Dermis blood vessel endothelial cell (primary cell): ENCODE results near the gene PNMT. TPM values are rescaled to one million over a fixed set of nuclear protein-coding genes. Genes with fewer than 3 reads are reported as not detected.

Experiments
- DNase-seq: peaks from one replicate; pipeline ENCODE4 v3.0.0; 2010
- total RNA-seq: library from RNA; depleted of rRNA; stranded (reverse); fragments of >200 nt; gene quantifications from 2 replicates; pipeline ENCODE4 v1.2.3, GENCODE V29; 2014

The PNMT gene
- total RNA-seq, 1 donor from 2014 or later = 1.2 TPM

DNA sequence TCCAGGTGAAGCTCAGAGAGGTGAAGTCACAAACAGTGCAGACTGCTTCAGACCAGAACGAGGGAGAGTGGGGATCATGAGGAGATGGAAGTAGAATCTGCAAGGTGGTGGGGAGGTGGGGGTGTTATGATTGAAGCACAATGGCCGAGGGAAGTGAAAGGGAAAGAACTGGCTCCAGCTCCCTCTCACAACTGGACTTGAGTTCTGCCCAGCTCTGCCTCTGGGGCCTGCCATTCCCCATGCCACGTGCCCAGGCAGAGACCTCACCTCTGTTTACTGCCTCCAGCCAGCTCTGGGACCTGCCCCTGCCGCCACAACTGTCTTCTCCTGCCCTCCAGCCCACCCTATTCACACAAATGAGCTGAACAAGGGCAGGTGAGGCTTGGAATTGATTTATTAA, 2.5 kb downstream of the PNMT start:
- no peak for DNase-seq

DNA sequence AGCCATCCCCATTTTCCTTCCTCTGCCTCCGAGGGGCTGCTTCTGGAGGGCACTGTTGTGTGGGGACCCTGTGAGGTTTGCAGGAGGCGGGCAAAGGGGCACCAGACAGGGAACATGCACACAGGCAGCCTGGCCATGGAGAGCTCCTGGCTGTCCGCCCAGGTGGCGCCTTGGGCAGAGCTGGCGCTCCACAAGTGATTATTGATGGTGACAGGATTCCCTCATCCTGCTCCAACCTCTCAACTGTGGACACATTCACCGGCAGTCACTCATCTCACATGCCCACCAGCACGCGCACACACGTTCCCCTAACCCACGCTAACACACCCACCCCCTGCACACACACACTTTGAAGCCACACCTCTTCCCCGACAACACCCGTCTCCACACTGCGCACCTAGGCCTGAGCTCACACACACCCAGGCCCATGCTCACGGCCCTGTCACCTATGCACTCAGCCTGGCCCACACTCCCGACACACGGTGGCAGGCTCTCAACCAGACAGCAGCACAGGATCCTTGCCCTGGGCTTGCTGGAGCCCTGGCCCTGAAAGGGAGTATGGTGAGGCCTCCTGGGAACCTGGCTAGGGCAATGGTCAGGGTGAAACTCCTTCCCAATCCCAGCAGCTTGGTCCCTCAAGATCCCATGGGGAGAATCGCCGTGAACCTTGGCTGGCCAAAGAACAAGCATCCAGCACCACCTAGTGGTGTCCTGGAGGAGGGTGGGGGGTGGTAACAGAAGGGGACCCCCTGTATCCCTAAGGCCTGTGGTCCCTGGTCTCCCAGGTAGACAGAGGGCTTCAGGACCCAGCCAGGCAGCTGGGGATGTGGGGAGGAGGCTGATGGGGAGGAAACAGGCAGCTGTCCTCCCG, 3.6 kb downstream of the PNMT start:
- peak; percentile 71 for DNase-seq

DNA sequence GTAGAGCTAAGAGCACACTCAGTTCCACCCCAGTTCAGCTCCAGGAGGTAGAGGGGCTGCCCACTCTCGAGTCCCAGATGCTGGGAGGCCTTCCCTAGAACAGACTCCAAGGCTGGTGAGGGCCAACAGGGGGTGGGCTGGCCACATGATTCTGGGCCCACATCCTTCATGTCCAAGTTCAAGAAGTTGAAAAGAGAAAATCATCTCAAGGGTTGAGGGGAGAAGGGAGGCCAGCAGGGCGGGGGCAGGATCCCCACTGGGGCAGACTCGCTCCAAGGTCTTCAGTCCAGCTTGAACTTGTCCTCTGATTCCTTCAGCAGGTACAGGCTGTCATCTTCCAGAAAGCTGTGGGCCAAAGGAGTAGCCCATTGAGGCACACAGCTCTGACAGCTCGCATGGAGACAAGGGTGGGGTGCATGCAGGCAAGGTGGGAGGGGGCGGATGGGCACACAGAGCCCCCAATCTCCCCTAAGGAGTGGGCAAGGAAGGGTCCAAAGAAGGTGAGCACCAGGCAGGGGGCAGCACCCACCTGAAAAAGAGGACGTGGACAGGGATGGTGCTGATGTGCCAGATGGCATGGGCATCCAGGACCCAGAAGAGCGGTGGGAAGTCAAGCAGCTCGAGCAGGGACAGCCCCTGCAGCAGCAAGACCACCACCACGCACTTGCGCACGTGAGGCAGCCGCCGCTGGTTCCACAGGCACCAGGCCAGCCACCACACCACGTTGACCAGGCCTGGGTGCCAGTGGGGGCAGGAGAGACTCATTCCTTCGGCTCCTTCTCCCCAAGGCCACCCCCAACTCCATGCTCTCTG, 4.5 kb downstream of the PNMT start:
- no peak for DNase-seq

DNA sequence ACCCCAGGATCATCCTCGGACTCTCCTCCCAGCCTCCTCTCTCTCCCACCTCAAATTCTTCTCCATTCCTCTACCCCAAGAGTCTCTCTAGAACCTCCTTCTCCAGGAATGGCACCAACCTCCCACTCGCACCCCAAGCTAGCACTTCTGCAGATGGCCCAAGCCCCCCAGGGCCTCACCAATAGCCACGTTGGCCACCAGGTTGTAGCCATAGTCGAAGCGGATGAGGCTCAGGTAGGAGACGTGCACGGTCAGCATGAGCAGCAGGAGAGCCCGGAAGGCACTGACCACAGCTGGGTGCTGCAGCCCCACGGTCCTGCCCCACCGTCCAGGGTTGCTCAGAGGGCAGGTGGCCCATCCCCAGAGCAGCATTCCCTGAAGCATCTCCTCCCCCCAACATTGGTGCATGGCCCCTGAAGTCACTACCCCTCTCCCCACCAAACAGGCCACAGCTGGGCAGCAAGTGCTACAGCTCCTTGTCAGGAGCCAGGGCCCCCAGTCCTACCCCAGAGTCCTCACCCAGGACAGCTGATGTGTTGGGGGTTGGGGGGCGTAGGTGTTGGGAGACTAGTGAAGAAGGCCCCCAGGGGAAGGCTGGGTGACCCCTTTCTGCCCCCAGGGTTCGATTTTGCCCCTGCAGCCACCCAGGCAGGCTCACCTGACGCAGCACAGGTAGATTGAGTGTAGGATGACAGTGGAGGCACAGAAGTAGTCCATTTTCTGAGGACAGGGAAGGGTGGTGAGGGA, 5.3 kb downstream of the PNMT start:
- DNase-seq = no peak

DNA sequence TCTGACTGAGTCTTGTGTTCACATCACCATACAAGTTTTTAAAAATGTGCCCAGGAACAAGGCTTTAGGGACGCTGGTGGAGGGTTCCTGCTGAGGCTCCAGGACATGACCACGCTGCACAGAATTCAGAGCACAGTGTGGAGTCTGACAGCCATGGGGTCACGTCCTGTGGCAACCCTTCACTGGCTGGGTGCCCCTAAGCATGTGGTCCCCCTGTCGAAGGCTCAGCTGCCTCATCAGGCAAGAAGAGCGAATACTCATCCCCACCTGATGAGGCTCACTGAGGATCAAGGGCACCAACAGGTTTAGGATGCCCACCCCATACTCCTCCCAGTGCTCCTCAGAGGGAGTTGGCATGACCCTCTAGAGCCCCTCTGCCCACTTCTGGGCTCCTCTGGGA, 5.9 kb downstream of the PNMT start:
- no peak for DNase-seq

DNA sequence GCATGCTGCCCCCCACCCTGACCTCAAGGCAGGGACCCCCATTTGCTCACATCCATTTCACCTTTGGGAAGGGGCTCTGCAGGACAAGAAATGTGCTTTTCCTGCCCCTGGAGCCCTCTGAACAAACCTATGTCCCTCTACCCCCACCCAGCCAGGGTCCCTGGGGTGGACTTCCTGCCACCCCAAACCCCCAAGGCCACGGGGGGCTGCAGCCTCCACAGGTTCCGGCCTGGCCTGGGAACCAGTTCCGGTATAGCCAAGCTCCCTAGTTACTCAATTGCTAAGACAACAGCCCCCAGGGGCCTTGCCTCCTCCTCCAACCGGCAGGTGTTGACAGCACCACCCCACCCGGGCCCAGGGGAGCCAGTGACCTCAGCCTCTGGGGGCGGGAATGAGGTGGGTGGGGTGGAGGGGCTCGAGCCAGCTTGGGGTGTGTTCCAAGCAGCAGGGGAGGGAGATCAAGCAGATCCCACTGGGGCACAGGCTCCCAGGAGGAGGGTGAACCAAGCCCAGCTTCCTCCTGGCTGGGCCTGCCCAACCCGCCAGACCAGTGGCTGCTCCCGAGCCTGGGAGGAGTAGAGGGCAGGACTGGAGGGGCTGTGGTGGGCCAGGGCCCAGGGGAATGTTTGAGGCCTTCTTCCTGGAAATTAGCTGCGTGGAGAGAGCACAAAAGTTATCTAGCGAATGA, 6.6 kb downstream of the PNMT start:
- DNase-seq = no peak

DNA sequence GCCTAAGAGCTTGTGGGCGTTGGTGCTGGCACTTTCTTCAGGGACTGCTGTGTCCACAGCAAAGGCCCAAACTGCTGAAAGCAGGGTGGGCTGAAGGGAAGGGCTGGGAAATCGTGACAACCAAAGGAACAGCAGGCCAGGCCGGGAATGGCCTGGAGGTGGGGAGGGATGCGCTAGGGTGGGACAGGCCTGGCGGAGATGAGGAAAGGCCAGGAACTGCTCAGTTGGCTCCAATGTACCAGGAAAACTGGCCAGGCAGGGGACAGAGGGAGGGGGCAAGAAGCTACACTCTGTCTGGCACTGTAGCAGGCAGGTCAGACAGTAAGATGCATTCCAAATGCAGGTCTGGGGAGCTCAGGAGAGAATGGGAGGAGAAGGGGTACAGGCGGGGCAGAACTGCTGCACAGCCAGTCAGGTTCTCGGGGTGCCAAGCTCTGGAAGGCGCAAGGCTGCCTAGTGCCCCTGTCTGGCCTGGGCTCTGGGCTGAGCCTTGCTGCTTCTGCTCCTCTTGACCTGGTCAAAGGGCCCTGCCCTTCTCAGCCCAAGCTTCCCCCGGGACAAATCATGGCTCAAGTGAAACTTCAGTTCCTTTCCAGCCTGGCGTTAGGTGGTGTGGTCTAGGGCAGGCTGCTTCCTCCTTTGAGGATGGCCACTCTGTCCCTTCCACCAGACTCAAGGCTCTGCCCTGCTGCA, 7.3 kb downstream of the PNMT start:
- no peak for DNase-seq

DNA sequence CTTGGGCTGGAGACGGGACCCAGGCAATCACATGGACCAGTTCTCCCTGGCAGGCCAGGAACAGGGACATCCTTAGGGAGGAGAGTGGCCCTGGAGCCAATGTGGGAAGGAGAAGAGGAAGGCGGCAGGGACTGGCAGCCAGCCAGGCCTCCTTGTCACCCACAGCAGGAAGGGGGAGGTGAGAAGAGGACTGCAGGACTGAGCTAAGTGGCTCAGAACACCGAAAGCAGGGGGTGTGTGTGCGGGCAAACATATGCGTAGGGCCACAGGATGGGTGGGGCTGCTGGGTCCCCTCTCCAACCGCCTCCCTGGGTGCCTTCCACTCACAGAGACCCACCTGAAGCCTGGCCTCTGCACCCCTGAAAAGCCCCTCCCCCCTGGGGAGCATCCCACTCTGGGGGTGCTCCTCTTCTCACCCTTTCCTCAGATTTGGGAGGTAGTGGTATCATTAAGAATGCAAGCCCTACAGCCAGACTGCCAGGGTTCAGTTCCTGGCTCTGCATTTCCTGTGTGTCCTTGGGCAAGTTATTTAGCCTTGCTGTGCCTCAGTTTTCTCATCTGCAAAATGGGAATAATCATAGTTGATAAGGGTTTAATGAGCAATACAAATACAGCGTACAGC, 8.1 kb downstream of the PNMT start:
- DNase-seq = no peak

DNA sequence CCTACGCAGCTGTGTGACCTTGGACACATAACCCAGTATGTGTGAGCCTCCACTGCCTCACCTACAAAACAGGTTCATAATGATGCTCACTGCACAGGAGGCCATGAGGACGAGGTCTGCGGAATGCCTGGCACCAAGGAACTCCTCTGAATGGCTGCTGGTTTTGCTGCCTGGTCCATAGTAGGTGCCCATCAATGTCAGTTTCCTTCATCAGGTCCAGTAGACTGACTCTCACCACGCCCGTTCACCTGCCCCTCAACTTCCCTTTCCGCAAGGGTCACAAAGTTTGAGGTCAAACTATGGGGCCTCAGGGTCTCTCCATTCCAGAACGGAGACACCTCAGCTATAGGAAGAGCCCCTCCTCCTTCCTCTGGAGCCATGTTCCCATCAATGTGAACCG, 8.8 kb downstream of the PNMT start:
- no peak for DNase-seq

DNA sequence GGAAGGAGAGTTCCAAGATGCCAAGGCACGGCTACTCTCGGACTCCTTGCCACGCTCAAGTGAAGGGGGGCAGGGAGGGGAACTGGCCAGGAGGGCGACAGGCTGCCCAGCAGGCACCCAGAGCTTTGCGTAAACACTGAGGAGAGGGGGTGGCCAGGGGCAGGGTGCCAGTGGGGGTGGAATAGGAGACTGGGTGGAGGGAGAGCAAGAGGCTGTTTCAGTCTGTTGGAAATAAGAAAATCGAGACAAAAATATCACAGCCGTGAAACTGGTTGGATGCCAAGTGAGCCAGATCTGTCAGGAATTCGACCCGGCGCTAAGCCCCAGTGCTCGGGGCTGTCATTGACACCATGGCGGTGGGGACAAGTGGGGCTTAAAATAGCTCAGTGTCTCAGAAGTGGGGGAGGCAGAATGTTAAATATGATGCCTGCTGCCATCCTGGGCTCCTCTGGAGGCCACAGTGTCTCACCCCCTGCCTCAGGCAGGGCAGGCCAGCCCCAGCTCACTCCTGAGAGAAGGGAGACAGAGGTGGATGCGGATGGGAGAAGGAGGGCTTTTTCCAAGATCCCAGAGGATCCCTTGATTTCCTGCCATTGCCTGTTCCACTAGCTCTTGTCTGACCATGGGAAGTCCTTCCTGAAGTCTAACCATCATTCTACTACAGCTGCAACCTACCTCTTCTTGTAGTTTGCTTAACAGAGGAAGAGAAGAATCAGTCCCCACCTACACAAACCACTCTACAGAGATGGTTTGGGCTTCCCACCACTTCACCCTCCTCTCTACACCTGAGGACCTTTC, 9.5 kb downstream of the PNMT start:
- no peak for DNase-seq

DNA sequence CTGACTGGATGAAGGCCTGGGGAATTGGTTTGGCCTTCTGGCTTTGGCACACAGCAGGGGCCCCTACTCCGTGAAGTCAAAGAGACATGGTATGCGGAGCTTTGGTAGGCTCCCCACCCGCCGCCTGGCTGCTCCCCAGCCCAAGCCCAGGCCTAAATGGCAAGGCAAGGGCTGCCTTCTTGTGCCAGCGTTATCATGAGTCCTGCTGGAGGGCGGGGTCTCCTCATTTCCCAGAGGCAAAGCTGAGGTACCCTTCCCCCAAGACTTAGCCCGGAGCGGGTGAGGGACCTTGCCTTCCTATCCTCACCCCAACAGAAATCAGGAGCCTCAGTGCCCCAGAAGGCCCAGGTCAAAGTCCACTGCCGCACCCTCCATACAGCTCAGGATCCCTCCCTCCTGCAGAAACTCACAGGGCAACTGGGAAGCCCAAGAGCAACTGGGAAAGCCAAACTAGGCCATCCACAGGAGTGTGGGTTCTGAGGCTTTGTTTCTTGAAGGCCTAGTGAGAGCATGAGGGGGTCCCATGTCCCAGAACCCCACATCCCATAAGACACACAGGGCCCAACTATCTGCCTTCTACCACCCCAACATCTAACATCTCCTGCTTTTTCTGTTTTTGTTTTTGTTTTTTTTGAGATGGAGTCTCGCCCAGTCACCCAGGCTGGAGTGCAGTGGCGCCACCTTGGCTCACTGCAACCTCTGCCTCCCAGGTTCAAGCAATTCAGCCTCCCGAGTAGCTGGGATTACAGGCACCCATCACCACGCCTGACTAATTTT, 10.3 kb downstream of the PNMT start:
- DNase-seq = no peak

DNA sequence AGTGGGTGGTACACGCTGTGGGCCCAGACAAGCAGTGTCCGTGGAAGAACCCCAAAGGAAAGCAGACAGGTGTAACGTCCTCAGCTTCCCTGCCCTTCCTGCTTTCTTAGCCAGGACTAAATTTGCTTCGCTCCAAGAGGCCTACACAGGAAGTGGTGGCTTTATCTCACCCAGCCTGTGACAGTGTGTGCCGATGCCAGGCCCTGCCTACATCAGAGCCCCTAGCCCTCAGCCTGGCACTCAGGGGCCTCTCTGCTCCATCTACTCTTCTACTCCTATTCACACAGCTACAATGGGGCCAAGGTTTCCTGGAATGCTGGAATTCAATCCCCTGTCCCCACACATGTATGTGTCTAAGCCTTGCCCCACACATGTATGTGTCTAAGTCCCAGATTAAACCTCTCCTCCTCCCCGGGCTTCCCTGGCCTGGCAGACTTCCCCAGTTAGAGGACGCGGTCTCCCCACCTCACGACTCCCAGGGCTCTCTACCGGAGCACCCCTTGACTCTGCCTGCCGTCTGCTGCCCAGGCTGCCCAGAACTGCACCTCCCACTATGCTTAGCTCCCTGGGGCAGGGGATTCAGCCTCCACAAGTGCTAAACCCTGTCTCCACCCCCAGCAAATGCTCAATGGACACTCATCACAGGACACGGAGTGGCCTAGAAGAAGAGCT, 11.4 kb downstream of the PNMT start:
- no peak for DNase-seq

DNA sequence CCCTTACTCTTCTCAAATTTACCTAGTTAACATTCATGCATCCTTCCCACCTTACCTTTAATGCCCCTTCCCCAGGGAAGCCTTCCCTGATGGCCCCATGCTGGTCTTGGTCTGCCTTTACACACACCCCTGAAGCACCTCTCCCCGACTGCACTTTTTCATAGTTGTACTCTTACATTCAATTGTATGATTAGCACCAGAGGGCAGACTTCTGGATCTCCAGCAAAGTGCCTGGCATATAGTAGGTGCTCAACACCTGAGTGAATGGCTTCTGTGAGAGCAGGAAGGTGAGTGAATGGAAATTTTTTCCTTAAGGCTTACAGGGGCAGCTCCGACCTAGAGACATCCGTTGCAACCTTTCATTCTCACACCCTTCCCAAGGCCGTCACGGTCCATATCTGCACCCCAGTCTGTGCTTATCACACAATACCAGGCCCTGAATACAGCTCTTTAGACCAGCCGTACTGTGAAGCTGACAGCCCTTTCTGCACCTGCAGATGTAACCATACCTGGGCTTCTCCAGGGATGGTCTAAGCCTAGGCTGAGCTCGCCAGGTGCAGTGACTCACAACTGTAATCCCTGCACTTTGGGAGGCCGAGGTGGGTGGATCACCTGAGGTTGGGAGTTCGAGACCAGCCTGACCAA, 15.2 kb downstream of the PNMT start:
- DNase-seq = no peak

DNA sequence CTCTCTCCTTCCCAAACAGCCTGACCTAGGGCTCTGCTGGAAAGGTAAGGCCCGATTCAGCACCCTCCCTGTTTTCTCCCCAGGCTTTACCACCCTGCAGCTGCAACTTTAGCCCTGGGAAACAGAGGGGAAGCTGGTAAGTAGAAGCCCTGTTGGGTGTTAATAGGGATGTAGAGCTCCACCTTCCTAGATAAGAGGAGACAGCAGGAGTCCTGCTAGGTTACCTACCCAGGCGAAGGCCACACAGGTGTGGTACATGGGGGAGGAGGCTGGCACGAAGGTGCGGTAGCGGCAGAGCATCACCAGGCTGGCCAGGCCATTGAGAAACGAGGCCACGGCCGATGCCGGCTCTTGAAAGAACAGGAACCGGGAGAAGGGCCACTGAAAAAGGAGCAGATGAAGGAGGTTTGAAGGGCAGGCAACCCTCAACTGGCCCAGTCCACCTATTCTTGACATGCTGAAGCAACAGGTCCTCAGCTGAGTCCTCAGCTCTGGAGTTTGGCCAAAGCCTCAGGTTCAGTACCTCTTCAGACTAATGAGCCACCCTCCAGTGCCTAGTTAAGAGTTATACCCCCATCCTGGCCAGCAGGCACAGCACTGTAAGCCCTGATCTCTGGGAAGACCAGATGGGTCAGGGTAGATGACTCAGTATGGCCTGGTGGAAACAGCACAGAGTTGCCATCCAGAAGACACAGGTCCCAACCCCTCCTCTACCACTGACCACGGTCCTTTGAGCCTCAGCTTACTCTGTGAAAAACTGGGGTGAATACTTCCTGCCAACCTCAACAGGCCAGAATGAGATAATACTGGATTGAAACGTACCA, 16.3 kb downstream of the PNMT start:
- no peak for DNase-seq

DNA sequence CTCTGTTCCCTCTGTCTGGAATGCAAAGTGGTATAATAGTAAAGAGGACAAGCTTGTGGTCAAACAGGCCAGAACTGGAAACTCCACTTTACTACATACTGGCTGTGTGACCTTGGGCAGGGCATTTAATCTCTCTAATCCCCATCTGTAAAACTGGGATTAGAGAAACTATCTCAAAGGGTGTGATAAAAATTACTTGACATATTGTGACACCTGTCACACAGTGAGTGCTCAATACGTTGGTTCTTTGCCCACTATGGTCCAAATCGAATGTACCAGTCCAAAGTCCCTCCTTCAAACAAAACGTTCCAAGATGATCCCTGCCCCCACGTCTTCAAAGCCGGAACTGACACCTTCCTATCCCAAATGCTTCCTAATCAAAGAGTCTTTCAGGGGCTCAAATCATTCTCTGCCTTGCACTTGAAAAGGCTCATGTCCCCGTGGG, 18.9 kb downstream of the PNMT start:
- no peak for DNase-seq

DNA sequence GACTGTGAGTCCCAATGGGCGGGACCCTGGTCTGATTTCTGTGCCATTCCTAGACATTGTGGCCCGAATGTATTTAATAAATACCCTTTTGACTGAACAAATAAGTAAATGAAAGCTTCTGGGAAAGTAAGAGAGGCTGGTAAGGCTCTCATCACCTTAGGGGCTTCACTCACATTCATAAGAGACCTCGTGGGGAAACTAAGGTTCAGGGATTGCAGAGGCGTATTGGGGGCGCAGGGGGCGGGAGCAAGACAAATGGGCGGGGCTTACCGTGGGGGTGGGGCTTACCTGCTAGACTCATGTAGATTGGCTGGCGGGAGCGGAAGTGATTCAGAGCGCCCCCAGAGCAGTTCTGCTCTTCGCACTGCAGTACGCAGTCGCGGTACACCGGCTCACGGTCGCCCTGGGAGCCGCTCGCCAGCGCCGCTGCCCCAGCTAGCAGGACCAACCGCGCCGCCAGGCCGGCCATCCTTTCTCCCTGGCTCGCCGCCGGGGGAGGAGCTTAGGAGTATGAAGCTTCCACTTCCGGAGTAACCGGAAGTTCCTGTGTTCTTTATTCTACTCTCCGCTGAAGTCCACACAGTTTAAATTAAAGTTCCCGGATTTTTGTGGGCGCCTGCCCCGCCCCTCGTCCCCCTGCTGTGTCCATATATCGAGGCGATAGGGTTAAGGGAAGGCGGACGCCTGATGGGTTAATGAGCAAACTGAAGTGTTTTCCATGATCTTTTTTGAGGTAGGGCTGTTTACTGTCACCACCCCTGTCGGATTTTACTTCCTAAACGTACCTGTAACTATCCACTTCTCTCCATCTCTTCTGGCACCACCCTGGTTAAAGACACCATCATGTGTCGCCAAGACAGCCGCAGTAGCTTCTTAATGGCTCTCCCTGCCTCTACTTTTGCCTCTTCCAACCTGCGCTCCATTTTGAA, 19.6 kb downstream of the PNMT start, which contains the start of gene PGAP3:
Gene PGAP3 (minus strand): TSS at position 512 of the 929 bp plus-strand sequence. CDS start 43 bp downstream, at position 469.
- DNase-seq = peak; percentile 88
